Smooth muscle cell (in vitro differentiated cells): ENCODE results near the gene GKN2. TPM values are rescaled to one million over a fixed set of nuclear protein-coding genes. Genes with fewer than 3 reads are reported as not detected.

Experiments used
- DNase-seq: peaks from one replicate; lab custom pipeline; 2025; ENCODE audit not compliant: unreplicated experiment; lab: John Stamatoyannopoulos, UW
- H2AFZ ChIP-seq: fragments of 200-600 bp; sonication (generic); 2 replicates; pipeline ENCODE4 v1.6.0; 2016; ENCODE audit warnings: antibody characterized with exemption, low read depth, mild to moderate bottlenecking
- H3F3A ChIP-seq: fragments of 200-600 bp; sonication (generic); 2 replicates; pipeline ENCODE4 v1.6.0; 2017; ENCODE audit warnings: antibody characterized with exemption, low read depth
- H3K27ac ChIP-seq: fragments of 200-600 bp; sonication (generic); 2 replicates; pipeline ENCODE4 v1.5.1; 2016; ENCODE audit warnings: low read depth, mild to moderate bottlenecking
- H3K27me3 ChIP-seq: fragments of 200-600 bp; sonication (generic); 2 replicates; pipeline ENCODE4 v1.6.1; 2016; ENCODE audit warnings: low read depth, mild to moderate bottlenecking
- H3K36me3 ChIP-seq: fragments of 200-600 bp; sonication (generic); 2 replicates; pipeline ENCODE4 v1.5.1; 2016; ENCODE audit warnings: low read depth
- H3K4me1 ChIP-seq: fragments of 200-600 bp; sonication (generic); 2 replicates; pipeline ENCODE4 v1.5.1; 2016; ENCODE audit warnings: low read depth
- H3K4me2 ChIP-seq: fragments of 200-600 bp; sonication (generic); 2 replicates; pipeline ENCODE4 v1.6.0; 2016; ENCODE audit warnings: mild to moderate bottlenecking
- H3K4me3 ChIP-seq: fragments of 200-600 bp; sonication (generic); 2 replicates; pipeline ENCODE4 v1.5.1; 2016; ENCODE audit warnings: mild to moderate bottlenecking
- H3K79me2 ChIP-seq: fragments of 200-600 bp; sonication (generic); 2 replicates; pipeline ENCODE4 v1.6.0; 2016; ENCODE audit warnings: low read depth, mild to moderate bottlenecking
- H3K9ac ChIP-seq: fragments of 200-600 bp; sonication (generic); 2 replicates; pipeline ENCODE4 v1.6.0; 2016; ENCODE audit warnings: low read depth
- H3K9me3 ChIP-seq: fragments of 200-600 bp; sonication (generic); replicated peaks from 2 replicates; pipeline ENCODE4 v1.5.1; 2016; ENCODE audit warnings: low read depth
- H4K20me1 ChIP-seq: fragments of 200-600 bp; sonication (generic); 2 replicates; pipeline ENCODE4 v1.6.0; 2016; ENCODE audit warnings: low read depth
- WGBS: methylation state at CpG from one replicate; pipeline ENCODE4 v1.1.7; 2016; ENCODE audit warnings: low lambda C conversion rate; 5-methylcytosine and 5-hydroxymethylcytosine counted together
- polyA plus RNA-seq: library from polyadenylated mRNA; unstranded; fragments of >200 nt; fragmentation: Nextera tagmentation; extraction: Ambion mirVana; gene quantifications from 2 replicates; pipeline ENCODE4 v1.2.1, GENCODE V29; 2016
- total RNA-seq: library from RNA; depleted of rRNA; stranded (reverse); fragments of >200 nt; gene quantifications from 2 replicates; pipeline ENCODE4 v1.2.3, GENCODE V29; 2014
- TF ChIP-seq, protein P1 (sequence below): fragments of 200-600 bp; sonication (generic); IDR thresholded peaks from 2 replicates; pipeline ENCODE4 v1.5.1; 2017; ENCODE audit warnings: borderline replicate concordance, mild to moderate bottlenecking, antibody characterized with exemption; ENCODE audit not compliant: insufficient read depth, poor library complexity, severe bottlenecking

GKN2 gene
- total and polyA plus RNA-seq, 2 experiments from 2014 or later, result not detected

DNA sequence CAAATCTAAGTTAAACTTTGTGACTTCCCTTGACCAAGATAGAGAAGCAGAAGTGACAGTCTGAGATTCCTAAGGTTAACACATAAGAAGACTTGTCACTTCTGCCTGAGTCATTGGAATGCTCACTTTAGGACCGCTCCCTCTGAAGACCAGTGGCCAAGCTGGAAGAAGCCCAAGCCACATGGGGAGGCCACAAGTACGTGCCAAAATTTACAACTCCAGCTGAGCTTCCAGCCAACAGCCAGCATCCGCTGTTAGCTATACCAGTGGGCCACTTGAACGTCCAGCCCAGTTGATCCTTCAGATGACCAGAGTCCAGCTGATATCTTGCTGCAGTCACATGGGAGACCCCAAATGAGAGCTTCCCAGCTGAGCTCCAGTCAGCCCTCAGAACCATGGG is 42.2 kb upstream of the GKN2 start:
- Histone ChIP-seq H3K4me2 (no peak overlapping the region), H3K79me2 (no peaks in the 10 kb centered on the region), H3K36me3 (no peaks in the 10 kb centered on the region), H3K27ac (no peak overlapping the region), H3K27me3 (no peaks in the 10 kb centered on the region), H3K9ac (no peak overlapping the region), H4K20me1 (no peaks in the 10 kb centered on the region), H2AFZ (no peak overlapping the region), H3K4me3 (no peak overlapping the region), H3F3A (no peaks in the 10 kb centered on the region), H3K4me1 (no peaks in the 10 kb centered on the region), H3K9me3 (no peaks in the 10 kb centered on the region)
- 81% methylated on average over 4 of the region's 4 CpGs for WGBS
- TF ChIP-seq, protein P1, sequence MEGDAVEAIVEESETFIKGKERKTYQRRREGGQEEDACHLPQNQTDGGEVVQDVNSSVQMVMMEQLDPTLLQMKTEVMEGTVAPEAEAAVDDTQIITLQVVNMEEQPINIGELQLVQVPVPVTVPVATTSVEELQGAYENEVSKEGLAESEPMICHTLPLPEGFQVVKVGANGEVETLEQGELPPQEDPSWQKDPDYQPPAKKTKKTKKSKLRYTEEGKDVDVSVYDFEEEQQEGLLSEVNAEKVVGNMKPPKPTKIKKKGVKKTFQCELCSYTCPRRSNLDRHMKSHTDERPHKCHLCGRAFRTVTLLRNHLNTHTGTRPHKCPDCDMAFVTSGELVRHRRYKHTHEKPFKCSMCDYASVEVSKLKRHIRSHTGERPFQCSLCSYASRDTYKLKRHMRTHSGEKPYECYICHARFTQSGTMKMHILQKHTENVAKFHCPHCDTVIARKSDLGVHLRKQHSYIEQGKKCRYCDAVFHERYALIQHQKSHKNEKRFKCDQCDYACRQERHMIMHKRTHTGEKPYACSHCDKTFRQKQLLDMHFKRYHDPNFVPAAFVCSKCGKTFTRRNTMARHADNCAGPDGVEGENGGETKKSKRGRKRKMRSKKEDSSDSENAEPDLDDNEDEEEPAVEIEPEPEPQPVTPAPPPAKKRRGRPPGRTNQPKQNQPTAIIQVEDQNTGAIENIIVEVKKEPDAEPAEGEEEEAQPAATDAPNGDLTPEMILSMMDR, result no peak
- no peak for DNase-seq

GRCh38 chr2:68993660-68994059 is 41.0 kb upstream of the GKN2 start:
- Histone ChIP-seq H3K9ac (no peak overlapping the region), H3F3A (no peaks in the 10 kb centered on the region), H3K27ac (no peak overlapping the region), H3K4me1 (no peaks in the 10 kb centered on the region), H3K4me2 (no peak overlapping the region), H3K36me3 (no peaks in the 10 kb centered on the region), H3K9me3 (no peaks in the 10 kb centered on the region), H3K4me3 (no peak overlapping the region), H3K27me3 (no peaks in the 10 kb centered on the region), H2AFZ (no peak overlapping the region), H3K79me2 (no peaks in the 10 kb centered on the region), H4K20me1 (no peaks in the 10 kb centered on the region)
- no peak for DNase-seq
- TF ChIP-seq, protein P1, result no peak
- WGBS, result 88% methylated on average over 7 of the region's 7 CpGs

- Histone ChIP-seq H3K27ac (no peak overlapping the region), H3K27me3 (no peaks in the 10 kb centered on the region), H3K9me3 (no peaks in the 10 kb centered on the region), H3K36me3 (no peaks in the 10 kb centered on the region), H3K4me1 (no peaks in the 10 kb centered on the region), H3K9ac (no peak overlapping the region), H3K4me2 (no peak overlapping the region), H2AFZ (no peak overlapping the region), H3F3A (no peaks in the 10 kb centered on the region), H3K79me2 (no peaks in the 10 kb centered on the region), H4K20me1 (no peaks in the 10 kb centered on the region), H3K4me3 (no peak overlapping the region)
- no peak for DNase-seq
- TF ChIP-seq, protein P1, result no peak
- 71% methylated on average over 3 of the region's 3 CpGs for WGBS
Observed at GRCh38 chr2:68992933-68993332, 40.2 kb upstream of the GKN2 start.

DNA sequence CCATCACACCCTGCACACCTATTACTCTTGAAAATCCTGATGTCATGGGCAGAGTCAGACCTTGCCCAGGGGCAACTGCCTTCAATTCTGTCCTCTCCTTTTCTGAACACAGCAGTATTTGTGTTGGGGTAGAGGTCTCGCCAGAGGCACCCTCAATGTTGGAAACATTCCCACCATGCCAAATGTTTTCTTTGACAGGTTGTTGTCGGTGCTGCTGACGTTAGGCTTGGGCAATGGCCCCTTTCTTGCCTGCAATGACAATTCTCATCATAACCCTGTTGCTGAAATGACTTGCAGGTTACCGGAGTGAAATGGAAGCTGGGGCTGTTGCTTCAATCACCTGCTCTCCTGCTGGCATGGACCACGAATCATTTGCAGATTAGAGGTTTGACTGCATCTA is 39.6 kb upstream of the GKN2 start:
- no peaks in the 10 kb centered on the region for H3K9me3 ChIP-seq
- no peaks in the 10 kb centered on the region for H3K27me3 ChIP-seq
- WGBS, result 86% methylated on average over 5 of the region's 5 CpGs

More for the DNA sequence above, 39.6 kb upstream of the GKN2 start:
- Histone ChIP-seq H3K27ac (no peak overlapping the region), H3K4me2 (no peak overlapping the region), H2AFZ (no peak overlapping the region), H3K79me2 (no peaks in the 10 kb centered on the region), H4K20me1 (no peaks in the 10 kb centered on the region), H3K36me3 (no peaks in the 10 kb centered on the region), H3K4me3 (no peak overlapping the region), H3K9ac (no peak overlapping the region), H3F3A (no peaks in the 10 kb centered on the region), H3K4me1 (no peaks in the 10 kb centered on the region)
- TF ChIP-seq, protein P1, result no peak
- DNase-seq, result no peak
